GM19238 (cell line): ENCODE measurements around the gene WNT1.

Source experiments
- DNase-seq: peaks from one replicate; pipeline ENCODE4 v3.0.0; 2011; ENCODE audit warnings: low spot score; ENCODE audit not compliant: insufficient read length

The WNT1 gene

GRCh38 chr12:48999371-49000131 lies 21.4 kb downstream of the WNT1 start, which contains the start of gene DDN:
DDN (minus strand) TSS chr12:48999375; CDS start chr12:48999287, 88 bp downstream.
- DNase-seq = peak; percentile 73

- no peak for DNase-seq
Observed at GRCh38 chr12:49000346-49000745, 22.2 kb downstream of the WNT1 start.

- DNase-seq = no peak
Observed at GRCh38 chr12:49008943-49009342, 30.8 kb downstream of the WNT1 start.

GRCh38 chr12:49010092-49010668 lies 32.1 kb downstream of the WNT1 start:
- no peak for DNase-seq

GRCh38 chr12:49012739-49013138 lies 34.6 kb downstream of the WNT1 start:
- DNase-seq = no peak

GRCh38 chr12:49013428-49013827 lies 35.3 kb downstream of the WNT1 start:
- no peak for DNase-seq

GRCh38 chr12:49014547-49014946 lies 36.4 kb downstream of the WNT1 start:
- no peak for DNase-seq

- no peak for DNase-seq
Observed at GRCh38 chr12:49015196-49015595, 37.1 kb downstream of the WNT1 start.

GRCh38 chr12:49017891-49018260 lies 39.8 kb downstream of the WNT1 start:
- DNase-seq = no peak

GRCh38 chr12:49018261-49019119 lies 40.4 kb downstream of the WNT1 start, which contains the start of gene PRKAG1:
PRKAG1 (minus strand) TSS chr12:49018776; CDS start chr12:49018740, 36 bp downstream.
- DNase-seq = peak; percentile 99

GRCh38 chr12:49019120-49019430 lies 41.0 kb downstream of the WNT1 start:
- no peak for DNase-seq

GRCh38 chr12:49019443-49020324 lies 41.6 kb downstream of the WNT1 start:
- peak; percentile 46 for DNase-seq

- DNase-seq = no peak
Observed at GRCh38 chr12:49020441-49020840, 42.3 kb downstream of the WNT1 start.

- no peak for DNase-seq
Observed at GRCh38 chr12:49021292-49021915, 43.3 kb downstream of the WNT1 start.

- no peak for DNase-seq
Observed at GRCh38 chr12:49022558-49023178, 44.5 kb downstream of the WNT1 start.

GRCh38 chr12:49023812-49024211 lies 45.7 kb downstream of the WNT1 start:
- no peak for DNase-seq

GRCh38 chr12:49024543-49024942 lies 46.4 kb downstream of the WNT1 start:
- DNase-seq = no peak

GRCh38 chr12:49025463-49025862 lies 47.3 kb downstream of the WNT1 start:
- no peak for DNase-seq

GRCh38 chr12:49026101-49026500 lies 48.0 kb downstream of the WNT1 start:
- no peak for DNase-seq
